HT1080 (cell line): ENCODE measurements around the gene FAM234B. TPM values are rescaled to one million over a fixed set of nuclear protein-coding genes. Genes with fewer than 3 reads are reported as not detected.
A peak's percentile ranks its signal among the peaks of the same experiment; 100 is the strongest.
"Not testable (repeated sequence)": the region's sequence is repeated elsewhere in the genome, so short reads cannot be mapped to it uniquely, and the experiment has no call there.

Experiments used
- DNase-seq: peaks from one replicate; pipeline ENCODE4 v3.0.0-alpha.2; 2015; ENCODE audit warnings: low read depth
- total RNA-seq: library from RNA; depleted of rRNA; stranded (reverse); fragments of >200 nt; shearing (Covaris generic); gene quantifications from 2 replicates; pipeline ENCODE4 v1.2.3, GENCODE V29; 2014

Gene FAM234B
- total RNA-seq, 1 experiment from 2014 or later, result 4.5 TPM

DNA sequence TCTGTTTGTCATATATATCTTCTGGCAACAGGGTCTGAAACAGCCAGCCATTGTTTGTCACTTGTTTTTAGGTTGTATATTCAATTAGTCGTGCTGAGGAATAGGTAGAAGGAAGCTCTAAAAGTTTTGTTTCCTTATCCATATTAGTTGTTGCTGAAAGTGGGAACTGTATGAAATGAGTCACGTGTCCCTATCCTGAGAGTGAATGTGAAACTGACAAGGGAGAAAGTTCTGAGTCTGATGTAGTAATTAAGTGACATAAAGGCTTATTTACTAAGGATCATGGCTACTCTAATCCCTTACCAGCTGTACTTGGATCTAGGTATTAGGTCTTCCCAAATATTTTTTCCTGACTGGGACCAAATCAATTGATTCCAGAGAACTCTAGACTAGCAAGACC is 16.4 kb downstream of the FAM234B start:
- DNase-seq, result no peak

DNA sequence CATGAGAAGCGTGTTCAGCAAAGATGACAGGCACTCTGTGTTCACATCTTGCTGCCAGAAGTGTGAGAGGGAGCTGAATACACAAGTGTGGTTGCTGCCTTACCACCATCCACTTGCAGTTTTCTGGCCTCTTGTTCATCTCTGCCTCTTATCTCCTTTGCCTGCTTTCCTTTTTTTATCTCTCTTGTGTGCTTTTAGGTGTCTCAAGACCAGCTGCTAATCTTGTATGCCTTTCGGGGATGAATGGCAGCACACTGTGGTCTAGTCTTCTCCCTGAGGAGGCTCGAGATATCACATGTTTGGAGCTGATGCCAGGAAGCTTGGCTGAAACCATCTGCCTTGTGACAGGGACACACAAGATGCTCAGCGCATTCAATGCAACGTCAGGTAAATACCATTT is 17.2 kb downstream of the FAM234B start:
- DNase-seq, result no peak

DNA sequence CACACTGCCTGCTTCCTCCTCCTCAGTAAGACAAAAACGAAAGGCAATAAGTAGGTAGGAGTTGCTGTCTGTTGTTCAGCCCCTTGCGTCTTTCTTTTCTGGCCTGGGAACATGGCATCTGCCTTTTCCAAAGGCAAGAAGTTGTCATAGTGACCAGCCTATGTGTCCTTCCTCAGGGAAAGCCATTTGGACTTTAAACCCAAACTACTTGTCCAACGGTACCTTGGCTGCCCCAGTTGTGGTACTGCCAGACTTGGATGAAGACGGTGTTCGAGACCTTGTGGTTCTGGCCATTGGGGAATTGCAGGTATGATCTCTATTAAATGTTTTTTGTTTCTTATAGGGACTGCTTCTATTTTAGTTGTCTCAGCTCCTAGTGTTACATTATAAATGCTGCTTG is 18.5 kb downstream of the FAM234B start:
- no peak for DNase-seq

- no peak for DNase-seq
Measured at GRCh38 chr12:13066014-13066413, 21.8 kb downstream of the FAM234B start.

GRCh38 chr12:13066459-13066858 is 22.3 kb downstream of the FAM234B start:
- DNase-seq, result no peak

DNA sequence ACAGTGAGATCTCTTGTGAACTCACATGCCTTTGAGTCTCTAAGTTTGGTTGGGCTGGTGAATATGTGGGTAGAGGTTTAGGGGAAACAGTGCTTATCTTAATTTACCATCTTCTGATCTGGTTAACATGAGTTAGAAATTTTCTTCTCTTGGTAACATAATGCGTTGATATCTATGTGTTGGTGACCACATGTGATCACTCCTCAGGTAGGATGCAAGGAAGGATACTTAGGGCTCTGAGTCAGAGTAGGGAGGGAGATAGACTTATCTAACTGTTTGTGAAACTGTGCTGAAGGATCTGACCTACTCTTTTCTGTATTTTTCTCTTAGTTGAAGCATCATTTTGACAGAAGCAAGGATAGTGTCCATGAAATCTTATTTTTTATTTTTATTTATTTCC is 23.1 kb downstream of the FAM234B start:
- no peak for DNase-seq

GRCh38 chr12:13069380-13069779 is 25.2 kb downstream of the FAM234B start:
- DNase-seq, result no peak

GRCh38 chr12:13071305-13072280 is 27.4 kb downstream of the FAM234B start:
- DNase-seq, result no peak

DNA sequence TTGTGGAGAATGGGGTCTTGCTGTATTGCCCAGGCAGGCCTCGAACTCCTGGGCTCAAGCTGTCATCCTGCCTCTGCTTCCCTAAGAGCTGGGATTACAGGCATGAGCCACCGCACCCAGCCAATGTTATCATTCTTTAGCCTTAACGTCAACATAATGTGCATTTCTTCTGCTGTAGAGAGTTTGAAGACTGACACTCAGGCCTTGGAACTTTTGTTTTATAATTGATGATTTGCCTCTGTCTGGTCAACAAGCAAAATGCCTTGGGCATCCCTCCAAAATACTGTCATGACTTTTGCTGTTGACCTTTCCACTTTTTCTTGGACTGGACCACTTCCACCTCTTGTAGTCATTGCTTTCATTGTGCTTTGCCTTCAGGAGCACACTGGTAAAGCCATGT is 29.0 kb downstream of the FAM234B start:
- no peak for DNase-seq

- DNase-seq, result peak; percentile 35
Measured at GRCh38 chr12:13074396-13075117, 30.4 kb downstream of the FAM234B start.

DNA sequence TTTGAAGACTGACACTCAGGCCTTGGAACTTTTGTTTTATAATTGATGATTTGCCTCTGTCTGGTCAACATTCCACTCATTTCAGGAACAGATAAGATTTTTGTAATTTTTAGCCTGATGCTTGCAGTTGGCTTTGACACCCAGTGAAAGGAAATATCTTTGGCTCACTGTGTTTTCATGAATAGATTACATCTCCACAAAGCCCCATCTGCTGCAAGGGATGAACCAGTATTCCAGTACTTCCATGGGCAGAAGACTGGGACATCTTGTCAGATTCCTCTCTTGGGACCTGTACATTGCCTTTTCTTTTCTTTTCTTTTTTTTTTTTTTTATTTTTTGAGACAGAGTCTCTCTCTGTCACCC is 30.9 kb downstream of the FAM234B start:
- no peak for DNase-seq

GRCh38 chr12:13075786-13076570 is 31.8 kb downstream of the FAM234B start:
- no peak for DNase-seq

DNA sequence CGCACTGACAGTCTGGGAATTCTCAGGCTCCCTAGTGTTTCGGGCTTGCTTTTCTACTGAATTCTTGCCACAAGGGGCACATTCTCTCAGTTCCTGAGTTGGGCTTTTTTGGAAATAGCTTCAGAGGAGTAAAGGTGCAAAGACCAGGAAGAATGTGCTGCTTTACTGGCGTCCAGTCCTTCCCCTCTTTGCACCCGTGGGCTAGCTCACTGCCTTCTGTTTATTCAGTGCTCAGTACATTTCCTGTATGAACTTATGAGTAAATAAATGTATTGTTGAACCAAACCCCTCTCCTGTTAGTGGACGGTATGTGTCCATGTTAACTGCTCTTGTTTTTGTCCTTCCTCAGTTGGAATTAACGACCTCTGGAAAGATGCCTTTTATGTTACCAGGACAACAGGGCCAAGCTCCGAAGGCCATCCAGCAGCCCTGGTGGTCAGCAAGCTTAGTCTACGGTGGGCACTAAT is 35.3 kb downstream of the FAM234B start:
- DNase-seq, result no peak

DNA sequence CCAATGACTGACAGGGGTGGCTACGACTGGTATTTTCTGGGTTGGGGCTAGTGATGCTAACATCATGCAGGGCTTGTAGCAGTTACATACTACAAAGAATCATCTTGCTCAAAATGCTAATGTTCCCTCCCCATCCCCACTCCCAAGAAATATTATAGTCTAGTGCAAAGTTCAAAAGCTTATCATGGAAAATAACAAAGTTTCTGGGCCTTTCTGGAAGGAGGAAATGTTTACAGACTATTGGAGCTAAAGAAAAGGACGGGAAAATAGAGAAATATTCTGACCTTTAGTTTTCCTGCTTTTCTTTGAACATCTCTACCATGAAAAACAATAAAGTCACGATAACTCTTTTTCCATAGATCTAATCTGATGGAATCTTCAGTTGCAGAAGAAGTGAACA is 36.1 kb downstream of the FAM234B start:
- DNase-seq, result no peak

DNA sequence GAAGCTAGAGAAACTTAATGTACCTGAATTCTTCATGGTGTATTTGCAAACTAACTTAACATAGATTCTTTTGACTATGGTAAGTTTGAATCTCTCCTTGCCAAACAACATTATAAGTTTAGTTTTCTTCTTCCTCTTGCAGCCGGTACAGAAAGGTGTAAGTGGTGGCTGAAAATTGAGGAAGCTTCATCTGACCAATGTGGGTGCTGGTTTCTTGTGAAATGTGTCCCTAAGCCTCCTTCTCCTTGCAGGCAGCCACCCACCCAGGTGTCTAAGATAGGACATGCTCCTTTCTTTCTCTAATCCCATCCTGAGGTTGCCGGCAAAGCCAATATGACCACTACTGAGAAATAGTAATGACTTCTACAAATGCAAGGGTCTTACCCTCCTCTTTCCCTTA is 38.7 kb downstream of the FAM234B start:
- DNase-seq, result no peak

DNA sequence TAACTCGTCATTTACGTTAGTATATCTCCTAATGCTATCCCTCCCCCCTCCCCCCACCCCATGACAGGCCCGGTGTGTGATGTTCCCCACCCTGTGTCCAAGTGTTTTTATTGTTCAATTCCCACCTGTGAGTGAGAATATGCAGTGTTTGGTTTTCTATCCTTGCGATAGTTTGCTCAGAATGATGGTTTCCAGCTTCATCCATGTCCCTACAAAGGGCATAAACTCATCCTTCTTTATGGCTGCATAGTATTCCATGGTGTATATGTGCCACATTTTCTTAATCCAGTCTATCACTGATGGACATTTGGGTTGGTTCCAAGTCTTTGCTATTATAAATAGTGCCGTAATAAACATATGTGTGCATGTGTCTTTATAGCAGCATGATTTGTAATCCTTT is 39.5 kb downstream of the FAM234B start:
- DNase-seq, result not testable (repeated sequence)

- DNase-seq, result no peak
Measured at GRCh38 chr12:13084898-13085640, 40.9 kb downstream of the FAM234B start.

DNA sequence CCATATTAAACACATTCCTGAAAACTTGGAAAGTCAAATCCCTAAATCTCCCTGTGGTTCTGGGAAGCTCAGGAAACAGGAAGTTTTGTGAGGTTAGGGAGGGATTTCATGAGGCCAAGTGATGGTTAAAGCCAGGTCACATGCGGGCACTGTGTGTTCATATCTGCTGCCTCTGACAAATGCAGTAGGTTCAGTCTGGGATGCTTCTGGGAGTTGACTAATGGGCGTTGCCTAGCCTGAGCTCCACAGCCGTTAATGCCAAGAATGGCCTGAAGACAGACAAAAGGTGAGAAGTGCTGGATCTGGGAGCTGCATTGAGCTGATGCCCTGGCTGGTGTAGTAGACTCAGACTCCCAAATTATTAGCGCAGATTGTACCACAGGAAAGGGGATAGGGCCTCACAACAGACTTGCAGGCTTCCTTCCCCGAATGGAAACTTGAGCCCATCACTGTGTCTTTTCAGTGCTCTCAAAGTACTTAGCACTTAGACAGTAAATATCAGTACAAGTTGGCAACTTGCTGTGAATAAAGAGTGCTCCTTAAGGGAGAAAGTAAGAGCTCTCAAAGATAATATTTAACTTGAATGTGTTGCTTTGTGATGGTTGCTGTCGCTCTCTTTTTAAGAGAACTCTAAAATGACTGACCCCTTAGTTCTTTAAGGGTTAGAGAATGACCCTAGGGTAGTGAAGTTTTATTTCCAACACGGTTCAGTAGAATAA is 41.9 kb downstream of the FAM234B start:
- peak; percentile 67 for DNase-seq

DNA sequence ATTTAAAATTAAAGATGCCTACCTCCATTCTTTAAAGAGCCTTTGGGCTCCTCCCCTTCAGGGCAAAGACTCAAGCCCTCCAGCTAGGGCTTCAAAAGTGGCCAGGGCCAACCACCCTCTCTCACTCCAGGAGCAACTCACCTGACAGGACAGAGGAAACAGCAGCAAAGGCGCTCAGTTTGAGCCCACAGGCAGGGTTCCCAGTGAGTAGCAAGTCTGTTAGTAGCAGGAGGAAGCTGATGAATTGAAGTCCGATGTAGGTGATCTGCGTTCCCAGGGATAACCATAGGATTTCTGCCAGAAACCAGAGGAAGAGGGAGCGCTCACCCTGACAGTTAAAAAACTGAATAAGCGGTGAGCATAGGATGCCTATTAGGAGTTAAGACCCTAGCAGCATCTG is 43.6 kb downstream of the FAM234B start:
- DNase-seq, result no peak

GRCh38 chr12:13088496-13088895 is 44.3 kb downstream of the FAM234B start:
- no peak for DNase-seq
